ENCODE results near the gene ARHGAP10. TPM values are rescaled to one million over a fixed set of nuclear protein-coding genes. Genes with fewer than 3 reads are reported as not detected.

Gene ARHGAP10
- total and polyA plus RNA-seq, 10 of the 15 experiments (the other 5 are each of a cell fraction or from before 2014, with no cell fraction given): 1.3 to 25.8 (median 17.2) TPM

- TF ChIP-seq, protein P1, sequence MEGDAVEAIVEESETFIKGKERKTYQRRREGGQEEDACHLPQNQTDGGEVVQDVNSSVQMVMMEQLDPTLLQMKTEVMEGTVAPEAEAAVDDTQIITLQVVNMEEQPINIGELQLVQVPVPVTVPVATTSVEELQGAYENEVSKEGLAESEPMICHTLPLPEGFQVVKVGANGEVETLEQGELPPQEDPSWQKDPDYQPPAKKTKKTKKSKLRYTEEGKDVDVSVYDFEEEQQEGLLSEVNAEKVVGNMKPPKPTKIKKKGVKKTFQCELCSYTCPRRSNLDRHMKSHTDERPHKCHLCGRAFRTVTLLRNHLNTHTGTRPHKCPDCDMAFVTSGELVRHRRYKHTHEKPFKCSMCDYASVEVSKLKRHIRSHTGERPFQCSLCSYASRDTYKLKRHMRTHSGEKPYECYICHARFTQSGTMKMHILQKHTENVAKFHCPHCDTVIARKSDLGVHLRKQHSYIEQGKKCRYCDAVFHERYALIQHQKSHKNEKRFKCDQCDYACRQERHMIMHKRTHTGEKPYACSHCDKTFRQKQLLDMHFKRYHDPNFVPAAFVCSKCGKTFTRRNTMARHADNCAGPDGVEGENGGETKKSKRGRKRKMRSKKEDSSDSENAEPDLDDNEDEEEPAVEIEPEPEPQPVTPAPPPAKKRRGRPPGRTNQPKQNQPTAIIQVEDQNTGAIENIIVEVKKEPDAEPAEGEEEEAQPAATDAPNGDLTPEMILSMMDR (IDR thresholded peaks at IDR 0.05 in 2 of 3, conservative IDR thresholded peaks at IDR 0.05 in 1 of 3; ENCODE audit: control insufficient read depth in 2 of 3, extremely low read depth in 1 of 3, insufficient read depth in 1 of 3, low read depth in 3 of 3, low read length in 3 of 3): no peak
- TF ChIP-seq STAT3 (IDR thresholded peaks at IDR 0.05; ENCODE audit: low read depth, low read length) (no peak), WRNIP1 (IDR thresholded peaks at IDR 0.05; ENCODE audit: borderline replicate concordance, low read depth, low read length) (no peak)
Observed at GRCh38 chr4:147828331-147828905, 96.5 kb downstream of the ARHGAP10 start (continued).

DNA sequence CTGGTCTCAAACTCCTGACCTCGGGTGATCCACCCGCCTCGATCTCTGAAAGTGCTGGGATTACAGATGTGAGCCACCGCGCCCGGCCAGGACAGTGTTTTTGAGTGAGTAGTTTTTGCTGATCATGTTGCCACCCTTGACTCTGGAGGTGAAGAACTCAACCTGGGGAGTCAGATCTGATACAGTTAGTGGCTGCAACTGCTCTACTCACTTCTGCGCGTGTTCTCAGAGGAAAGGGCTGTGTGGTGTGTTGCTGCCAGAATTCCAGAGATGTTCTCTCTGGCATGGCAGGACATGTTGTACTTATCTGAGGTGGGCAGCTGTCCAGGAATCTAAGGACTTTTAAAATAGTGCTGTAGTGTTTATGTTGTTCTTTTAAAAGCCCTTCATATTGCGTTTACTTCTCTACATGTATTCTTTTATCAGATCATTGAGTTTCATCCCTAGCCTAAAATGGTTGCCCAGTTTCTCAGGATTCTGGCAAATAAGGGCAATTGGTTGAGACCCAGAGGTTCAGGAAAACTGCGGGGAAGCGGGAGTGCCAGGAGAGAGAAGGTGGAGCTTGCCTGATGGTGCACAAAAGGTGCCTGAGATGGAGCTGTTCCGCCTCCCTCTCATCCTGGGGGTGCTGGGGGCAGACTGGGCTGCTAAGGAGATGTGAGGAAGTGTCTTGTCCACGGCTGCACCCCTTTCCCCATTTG is 97.7 kb downstream of the ARHGAP10 start:
- no peaks in the 10 kb centered on the region for H3K27me3 ChIP-seq (replicated peaks in 1 of 2; ENCODE audit: control insufficient read depth in 2 of 2, insufficient read depth in 2 of 2, low read length in 1 of 2)
- peaks cover 1% of the 10 kb centered on the region for H3K79me2 ChIP-seq (ENCODE audit: control insufficient read depth, insufficient read depth, low read length)
- ChIA-PET CTCF (interaction anchor here (1.1 to 1.4 kb wide), 2 partner anchors 16 to 33 kb away, joined by 3 read pairs; no protein-coding TSS in a partner anchor), POLR2A (interaction anchor here (0.6 kb wide), 1 partner anchor 12 kb away, joined by 5 read pairs; no protein-coding TSS in a partner anchor), RAD21 (ENCODE audit: unreplicated experiment) (no interaction called here), SMC1A (ENCODE audit: uncharacterized antibody, unreplicated experiment) (interaction anchor here (0.6 kb wide), 1 partner anchor 8 kb away, joined by 3 read pairs; no protein-coding TSS in a partner anchor)
- H4K20me1 ChIP-seq (ENCODE audit: control insufficient read depth, insufficient read depth): no peaks in the 10 kb centered on the region
- no peak overlapping the region for H2AFZ ChIP-seq (ENCODE audit: control insufficient read depth, low read depth, low read length)
- no TSS peak for BruUV-seq (replicated peaks)
- no peak for DNase-seq (ENCODE audit: low read depth, low spot score)
- peaks cover 10% of the 10 kb centered on the region for H3K9me3 ChIP-seq (replicated peaks; ENCODE audit: control insufficient read depth, insufficient read depth, low read length)
- no peak for FAIRE-seq
- no peak overlapping the region for H3K9ac ChIP-seq (ENCODE audit: control insufficient read depth, insufficient read depth, low read length)
- no peak overlapping the region for H3K4me3 ChIP-seq
- 77% methylated on average over 12 of the region's 13 CpGs for WGBS (ENCODE audit: insufficient coverage, insufficient replicate concordance, low lambda C conversion rate, missing lambda C conversion rate)
- H3K27ac ChIP-seq (ENCODE audit: control insufficient read depth, insufficient read depth): no peak overlapping the region
- H3K4me2 ChIP-seq (ENCODE audit: control insufficient read depth, insufficient read depth): no peak overlapping the region
- intact Hi-C loops (cut with micrococcal nuclease; ENCODE audit: unreplicated experiment) (no loop called here), in situ Hi-C loops (cut with MboI) (no loop called here)
- H3K4me1 ChIP-seq (ENCODE audit: control insufficient read depth, insufficient read depth, low read length): no peaks in the 10 kb centered on the region
- no peak for ATAC-seq
- peaks cover 5% of the 10 kb centered on the region in 2 experiments for H3K36me3 ChIP-seq (ENCODE audit: control insufficient read depth in 2 of 2, insufficient read depth in 2 of 2, low read length in 1 of 2)
- TF ChIP-seq, protein P2, sequence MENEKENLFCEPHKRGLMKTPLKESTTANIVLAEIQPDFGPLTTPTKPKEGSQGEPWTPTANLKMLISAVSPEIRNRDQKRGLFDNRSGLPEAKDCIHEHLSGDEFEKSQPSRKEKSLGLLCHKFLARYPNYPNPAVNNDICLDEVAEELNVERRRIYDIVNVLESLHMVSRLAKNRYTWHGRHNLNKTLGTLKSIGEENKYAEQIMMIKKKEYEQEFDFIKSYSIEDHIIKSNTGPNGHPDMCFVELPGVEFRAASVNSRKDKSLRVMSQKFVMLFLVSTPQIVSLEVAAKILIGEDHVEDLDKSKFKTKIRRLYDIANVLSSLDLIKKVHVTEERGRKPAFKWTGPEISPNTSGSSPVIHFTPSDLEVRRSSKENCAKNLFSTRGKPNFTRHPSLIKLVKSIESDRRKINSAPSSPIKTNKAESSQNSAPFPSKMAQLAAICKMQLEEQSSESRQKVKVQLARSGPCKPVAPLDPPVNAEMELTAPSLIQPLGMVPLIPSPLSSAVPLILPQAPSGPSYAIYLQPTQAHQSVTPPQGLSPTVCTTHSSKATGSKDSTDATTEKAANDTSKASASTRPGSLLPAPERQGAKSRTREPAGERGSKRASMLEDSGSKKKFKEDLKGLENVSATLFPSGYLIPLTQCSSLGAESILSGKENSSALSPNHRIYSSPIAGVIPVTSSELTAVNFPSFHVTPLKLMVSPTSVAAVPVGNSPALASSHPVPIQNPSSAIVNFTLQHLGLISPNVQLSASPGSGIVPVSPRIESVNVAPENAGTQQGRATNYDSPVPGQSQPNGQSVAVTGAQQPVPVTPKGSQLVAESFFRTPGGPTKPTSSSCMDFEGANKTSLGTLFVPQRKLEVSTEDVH (IDR thresholded peaks at IDR 0.05; ENCODE audit: low read depth, partially characterized antibody): no peak
- TF ChIP-seq ZBTB11 (CRISPR knock-in tag; IDR thresholded peaks at IDR 0.05) (no peak), HSF1 (IDR thresholded peaks at IDR 0.05; ENCODE audit: low read depth, low read length) (no peak), BCL11A (IDR thresholded peaks at IDR 0.05; ENCODE audit: low read depth, low read length) (no peak), IKZF1 (conservative IDR thresholded peaks at IDR 0.05) (no peak), ATF7 (IDR thresholded peaks at IDR 0.05; ENCODE audit: low read depth) (no peak), HDAC2 (IDR thresholded peaks at IDR 0.05) (no peak)

Measured in GM12878 (cell line).